Fibroblast of lung (primary cell): Measurements from ENCODE around the gene PDE2A. TPM values are rescaled to one million over a fixed set of nuclear protein-coding genes. Genes with fewer than 3 reads are reported as not detected.

Experiments used
- DNase-seq, 2 donors: peaks; one replicate each; pipeline versions ENCODE4 v3.0.0 to v3.0.0-alpha.2; 2010; ENCODE audit warnings: low read depth in 2 of 2
- H2AFZ ChIP-seq: 2 replicates; pipeline ENCODE4 v1.5.1; 2012; ENCODE audit warnings: low read length, control low read depth, inconsistent platforms
- H3K27ac ChIP-seq: 2 replicates; pipeline ENCODE4 v1.5.1; 2011; ENCODE audit warnings: low read length, control low read depth; ENCODE audit not compliant: insufficient read depth
- H3K27me3 ChIP-seq: 2 replicates; pipeline ENCODE4 v1.5.1; 2011; ENCODE audit warnings: mild to moderate bottlenecking, low read length; ENCODE audit not compliant: control insufficient read depth, insufficient read depth
- H3K36me3 ChIP-seq: 2 replicates; pipeline ENCODE4 v1.5.1; 2011; ENCODE audit warnings: low read length; ENCODE audit not compliant: control insufficient read depth, insufficient read depth
- H3K4me1 ChIP-seq: 2 replicates; pipeline ENCODE4 v1.5.1; 2011; ENCODE audit warnings: low read length; ENCODE audit not compliant: control insufficient read depth, insufficient read depth; ENCODE audit errors: extremely low read depth
- H3K4me2 ChIP-seq: 2 replicates; pipeline ENCODE4 v1.5.1; 2011; ENCODE audit warnings: low read length, control low read depth; ENCODE audit not compliant: insufficient read depth; ENCODE audit errors: extremely low read depth
- H3K4me3 ChIP-seq, 4 experiments: fragments of 200-600 bp in 1 of 4; sonication (generic) in 1 of 4; replicated peaks in 1 of 4; 2 replicates each; pipeline ENCODE4 v1.5.1; 2011 to 2016; ENCODE audit warnings: low read length in 4 of 4, low read depth in 3 of 4, mild to moderate bottlenecking in 3 of 4, control low read depth in 2 of 4, inconsistent platforms in 1 of 4, mixed read lengths in 1 of 4; ENCODE audit not compliant: insufficient read depth in 1 of 4; ENCODE audit errors: control extremely low read depth in 1 of 4
- H3K79me2 ChIP-seq: 2 replicates; pipeline ENCODE4 v1.5.1; 2012; ENCODE audit warnings: mild to moderate bottlenecking, low read length, inconsistent platforms; ENCODE audit not compliant: control insufficient read depth, insufficient read depth
- H3K9ac ChIP-seq: 2 replicates; pipeline ENCODE4 v1.5.1; 2011; ENCODE audit warnings: mild to moderate bottlenecking, low read length, control low read depth; ENCODE audit not compliant: insufficient read depth
- H3K9me3 ChIP-seq: 2 replicates; pipeline ENCODE4 v1.5.1; 2012; ENCODE audit warnings: low read depth, low read length; ENCODE audit not compliant: control insufficient read depth, insufficient read depth
- H4K20me1 ChIP-seq: 2 replicates; pipeline ENCODE4 v1.5.1; 2011; ENCODE audit warnings: low read length; ENCODE audit not compliant: control insufficient read depth, insufficient read depth; ENCODE audit errors: extremely low read depth
- EZH2 ChIP-seq: IDR thresholded peaks from 2 replicates; pipeline ENCODE4 v1.5.1; 2012; ENCODE audit warnings: low read length, control low read depth, mild to moderate bottlenecking; ENCODE audit errors: missing control alignments
- polyA plus RNA-seq, 2 donors: library from polyadenylated mRNA; depleted of rRNA in 1 of 2; stranded (reverse) in 1 of 2; unstranded in 1 of 2; fragments of >200 nt; gene quantifications; 2 replicates each; pipeline ENCODE4 v1.2.1, GENCODE V29; 2011 to 2012; ENCODE audit warnings: missing spikeins in 1 of 2
- total RNA-seq: library from RNA; depleted of rRNA; stranded (reverse); fragments of >200 nt; gene quantifications from 2 replicates; pipeline ENCODE4 v1.2.1, GENCODE V29; 2014
- TF ChIP-seq, protein P1 (sequence below), 2 donors: IDR thresholded peaks in 1 of 2; conservative IDR thresholded peaks in 1 of 2; 1 replicate in 1 of 2; 2 replicates in 1 of 2; pipeline ENCODE4 v1.5.1; 2011 to 2012; ENCODE audit warnings: low read length in 2 of 2, control low read depth in 1 of 2, inconsistent platforms in 1 of 2, low read depth in 1 of 2, mild to moderate bottlenecking in 1 of 2

PDE2A gene
- total and polyA plus RNA-seq, 2 donors (not counting 1 experiment from before 2014, with no cell fraction given): 0.50 to 2.6 TPM

DNA sequence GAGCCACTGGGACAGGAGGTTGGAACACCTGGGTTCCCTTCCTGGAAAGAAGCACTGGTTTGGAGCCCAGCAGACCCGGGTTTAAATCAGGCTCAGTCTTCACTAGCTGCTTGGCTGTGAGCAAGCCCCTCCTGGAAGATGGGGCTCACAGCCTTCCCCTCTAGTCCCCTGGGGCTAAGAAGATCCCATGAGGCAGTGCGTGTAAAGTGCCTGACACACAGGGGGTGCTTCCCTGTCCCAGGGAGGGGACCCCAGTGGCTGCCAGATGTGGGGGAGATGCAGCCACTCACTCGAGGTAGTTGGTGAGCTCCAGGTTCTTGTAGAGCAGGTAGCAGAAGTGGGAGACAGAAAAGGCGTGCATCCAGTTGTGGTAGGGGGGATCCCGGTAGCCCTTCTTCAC is 93.2 kb downstream of the PDE2A start:
- no peak overlapping the region for H3K4me2 ChIP-seq
- no peaks in the 10 kb centered on the region for H3K4me1 ChIP-seq
- no peak for DNase-seq
- TF ChIP-seq, protein P1, sequence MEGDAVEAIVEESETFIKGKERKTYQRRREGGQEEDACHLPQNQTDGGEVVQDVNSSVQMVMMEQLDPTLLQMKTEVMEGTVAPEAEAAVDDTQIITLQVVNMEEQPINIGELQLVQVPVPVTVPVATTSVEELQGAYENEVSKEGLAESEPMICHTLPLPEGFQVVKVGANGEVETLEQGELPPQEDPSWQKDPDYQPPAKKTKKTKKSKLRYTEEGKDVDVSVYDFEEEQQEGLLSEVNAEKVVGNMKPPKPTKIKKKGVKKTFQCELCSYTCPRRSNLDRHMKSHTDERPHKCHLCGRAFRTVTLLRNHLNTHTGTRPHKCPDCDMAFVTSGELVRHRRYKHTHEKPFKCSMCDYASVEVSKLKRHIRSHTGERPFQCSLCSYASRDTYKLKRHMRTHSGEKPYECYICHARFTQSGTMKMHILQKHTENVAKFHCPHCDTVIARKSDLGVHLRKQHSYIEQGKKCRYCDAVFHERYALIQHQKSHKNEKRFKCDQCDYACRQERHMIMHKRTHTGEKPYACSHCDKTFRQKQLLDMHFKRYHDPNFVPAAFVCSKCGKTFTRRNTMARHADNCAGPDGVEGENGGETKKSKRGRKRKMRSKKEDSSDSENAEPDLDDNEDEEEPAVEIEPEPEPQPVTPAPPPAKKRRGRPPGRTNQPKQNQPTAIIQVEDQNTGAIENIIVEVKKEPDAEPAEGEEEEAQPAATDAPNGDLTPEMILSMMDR (conservative IDR thresholded peaks at IDR 0.05 in 1 of 2, IDR thresholded peaks at IDR 0.05 in 1 of 2; ENCODE audit: low read depth in 1 of 2, low read length in 2 of 2): no peak
- H2AFZ ChIP-seq: no peak overlapping the region
- H3K79me2 ChIP-seq: no peaks in the 10 kb centered on the region
- H4K20me1 ChIP-seq: no peaks in the 10 kb centered on the region
- no peak overlapping the region for H3K4me3 ChIP-seq
- H3K36me3 ChIP-seq: no peaks in the 10 kb centered on the region
- H3K27ac ChIP-seq: no peak overlapping the region
- H3K9ac ChIP-seq: no peak overlapping the region
- H3K9me3 ChIP-seq: no peaks in the 10 kb centered on the region
- H3K27me3 ChIP-seq: peaks cover 2% of the 10 kb centered on the region

GRCh38 chr11:72580642-72580950 is 93.6 kb downstream of the PDE2A start:
- no peak for TF ChIP-seq EZH2
- TF ChIP-seq, protein P1 (conservative IDR thresholded peaks at IDR 0.05 in 1 of 2, IDR thresholded peaks at IDR 0.05 in 1 of 2; ENCODE audit: low read depth in 1 of 2, low read length in 2 of 2): no peak

GRCh38 chr11:72579816-72580641 is 94.2 kb downstream of the PDE2A start:
- H3K27ac ChIP-seq: no peak overlapping the region
- H4K20me1 ChIP-seq: no peaks in the 10 kb centered on the region
- no peaks in the 10 kb centered on the region for H3K79me2 ChIP-seq
- H3K9ac ChIP-seq: no peak overlapping the region
- no peak overlapping the region for H3K4me3 ChIP-seq
- TF ChIP-seq, protein P1 (conservative IDR thresholded peaks at IDR 0.05 in 1 of 2, IDR thresholded peaks at IDR 0.05 in 1 of 2; ENCODE audit: low read depth in 1 of 2, low read length in 2 of 2): no peak
- TF ChIP-seq EZH2: no peak
- no peaks in the 10 kb centered on the region for H3K9me3 ChIP-seq
- H3K27me3 ChIP-seq: peaks cover 2% of the 10 kb centered on the region
- no peaks in the 10 kb centered on the region for H3K4me1 ChIP-seq
- DNase-seq: no peak
- no peaks in the 10 kb centered on the region for H3K36me3 ChIP-seq
- no peak overlapping the region for H2AFZ ChIP-seq
- H3K4me2 ChIP-seq: no peak overlapping the region

More at GRCh38 chr11:72580642-72580950, 93.6 kb downstream of the PDE2A start:
- H3K4me1 ChIP-seq: no peaks in the 10 kb centered on the region
- no peak overlapping the region for H3K4me2 ChIP-seq
- H3K79me2 ChIP-seq: no peaks in the 10 kb centered on the region
- H3K27me3 ChIP-seq: peaks cover 2% of the 10 kb centered on the region
- no peaks in the 10 kb centered on the region for H3K9me3 ChIP-seq
- no peak overlapping the region for H3K9ac ChIP-seq
- no peak for DNase-seq
- H4K20me1 ChIP-seq: no peaks in the 10 kb centered on the region
- no peaks in the 10 kb centered on the region for H3K36me3 ChIP-seq
- no peak overlapping the region for H3K27ac ChIP-seq
- H3K4me3 ChIP-seq: no peak overlapping the region
- H2AFZ ChIP-seq: no peak overlapping the region
